RWPE2 (cell line): ENCODE data around the gene RNU6-8.
A peak's percentile ranks its signal among the peaks of the same experiment; 100 is the strongest.

Experiments
- ATAC-seq: fragments of 200-7000 bp; cut with Tn5 transposase; 3 replicates; pipeline ENCODE4 v1.9.1; 2021; ENCODE audit warnings: low read depth
- DNase-seq: peaks from one replicate; pipeline ENCODE4 v3.0.0-alpha.2; 2020; ENCODE audit warnings: low spot score
- H3K27ac ChIP-seq: fragments of 450-650 bp; 2 replicates; pipeline ENCODE4 v1.5.1; 2017; ENCODE audit warnings: mild to moderate bottlenecking; ENCODE audit not compliant: poor library complexity, severe bottlenecking
- H3K27me3 ChIP-seq: fragments of 250-450 bp; sonication (Bioruptor Pico); 2 replicates; pipeline ENCODE4 v1.5.1; 2021; ENCODE audit warnings: mild to moderate bottlenecking, moderate library complexity; ENCODE audit not compliant: insufficient read depth, poor library complexity, severe bottlenecking
- H3K36me3 ChIP-seq: fragments of 250-450 bp; sonication (Bioruptor Pico); 2 replicates; pipeline ENCODE4 v1.5.1; 2020; ENCODE audit warnings: low read depth, mild to moderate bottlenecking, moderate library complexity
- H3K4me1 ChIP-seq: fragments of 250-450 bp; sonication (Bioruptor Pico); 2 replicates; pipeline ENCODE4 v1.5.1; 2021; ENCODE audit warnings: mild to moderate bottlenecking, moderate library complexity; ENCODE audit not compliant: insufficient read depth, poor library complexity, severe bottlenecking
- H3K4me3 ChIP-seq: fragments of 250-450 bp; sonication (Bioruptor Pico); 2 replicates; pipeline ENCODE4 v1.5.1; 2021; ENCODE audit warnings: mild to moderate bottlenecking, moderate library complexity; ENCODE audit not compliant: severe bottlenecking
- H3K9me3 ChIP-seq: fragments of 250-450 bp; sonication (Bioruptor Pico); 2 replicates; pipeline ENCODE4 v1.5.1; 2021; ENCODE audit warnings: mild to moderate bottlenecking, moderate library complexity; ENCODE audit not compliant: severe bottlenecking
- CTCF ChIP-seq: fragments of 450-650 bp; IDR thresholded peaks from one replicate; pipeline ENCODE4 v1.5.1; 2017; ENCODE audit warnings: mild to moderate bottlenecking, moderate library complexity; ENCODE audit not compliant: poor library complexity, severe bottlenecking

RNU6-8 gene

GRCh38 chr14:32249780-32250179 is 46.7 kb upstream of the RNU6-8 start:
- DNase-seq: no peak
- Histone ChIP-seq H3K27ac (no peak overlapping the region), H3K27me3 (no peaks in the 10 kb centered on the region), H3K4me3 (no peak overlapping the region), H3K36me3 (no peaks in the 10 kb centered on the region), H3K9me3 (no peaks in the 10 kb centered on the region), H3K4me1 (peaks cover 3% of the 10 kb centered on the region)
- no peak for TF ChIP-seq CTCF
- peak; percentile 30; the same call in 1 of the 3 replicates for ATAC-seq

- no peaks in the 10 kb centered on the region for H3K9me3 ChIP-seq
- TF ChIP-seq CTCF: no peak
- no peaks in the 10 kb centered on the region for H3K27me3 ChIP-seq
Observed at GRCh38 chr14:32249371-32249770, 46.3 kb upstream of the RNU6-8 start.

GRCh38 chr14:32246751-32247150 is 43.7 kb upstream of the RNU6-8 start:
- no peak for TF ChIP-seq CTCF

More at GRCh38 chr14:32249371-32249770, 46.3 kb upstream of the RNU6-8 start:
- no peaks in the 10 kb centered on the region for H3K36me3 ChIP-seq
- peaks cover 3% of the 10 kb centered on the region for H3K4me1 ChIP-seq
- DNase-seq (no peak), ATAC-seq (no peak)
- no peak overlapping the region for H3K4me3 ChIP-seq
- no peak overlapping the region for H3K27ac ChIP-seq

GRCh38 chr14:32244404-32244803 is 41.3 kb upstream of the RNU6-8 start:
- TF ChIP-seq CTCF: peak; percentile 64
- H3K9me3 ChIP-seq: no peaks in the 10 kb centered on the region
- peak; percentile 66 for ATAC-seq

More at GRCh38 chr14:32246751-32247150, 43.7 kb upstream of the RNU6-8 start:
- ATAC-seq (no peak), DNase-seq (no peak)
- H3K9me3 ChIP-seq: no peaks in the 10 kb centered on the region
- H3K4me3 ChIP-seq: no peak overlapping the region
- no peaks in the 10 kb centered on the region for H3K36me3 ChIP-seq
- no peaks in the 10 kb centered on the region for H3K27me3 ChIP-seq
- no peak overlapping the region for H3K27ac ChIP-seq
- H3K4me1 ChIP-seq: peaks cover 3% of the 10 kb centered on the region

GRCh38 chr14:32233260-32233659 is 30.2 kb upstream of the RNU6-8 start:
- Histone ChIP-seq H3K27ac (no peak overlapping the region), H3K9me3 (peaks cover 3% of the 10 kb centered on the region), H3K27me3 (no peaks in the 10 kb centered on the region), H3K36me3 (no peaks in the 10 kb centered on the region), H3K4me1 (peaks cover 27% of the 10 kb centered on the region), H3K4me3 (no peak overlapping the region)
- DNase-seq: no peak
- TF ChIP-seq CTCF: no peak
- ATAC-seq: no peak

More at GRCh38 chr14:32244404-32244803, 41.3 kb upstream of the RNU6-8 start:
- Histone ChIP-seq H3K4me1 (no peaks in the 10 kb centered on the region), H3K4me3 (no peak overlapping the region), H3K27ac (no peak overlapping the region), H3K36me3 (no peaks in the 10 kb centered on the region), H3K27me3 (no peaks in the 10 kb centered on the region)
- DNase-seq: no peak
